Embryonic facial prominence (tissue), 1 donor: ENCODE measurements around the gene CFD.
"Not testable (repeated sequence)": the region's sequence is repeated elsewhere in the genome, so short reads cannot be mapped to it uniquely, and the experiment has no call there.

Source experiments
- DNase-seq: peaks from one replicate; pipeline ENCODE4 v3.0.0-alpha.2; 2016; ENCODE audit errors: extremely low spot score

CFD gene

GRCh38 chr19:858868-859843, at the start of gene CFD:
TSS of gene CFD (plus strand) at chr19:859664. CDS start at chr19:859690, 26 bp downstream.
- DNase-seq = no peak

- DNase-seq = no peak
These were observed 49.2 kb upstream of the CFD start for GRCh38 chr19:810077-810855.

DNA sequence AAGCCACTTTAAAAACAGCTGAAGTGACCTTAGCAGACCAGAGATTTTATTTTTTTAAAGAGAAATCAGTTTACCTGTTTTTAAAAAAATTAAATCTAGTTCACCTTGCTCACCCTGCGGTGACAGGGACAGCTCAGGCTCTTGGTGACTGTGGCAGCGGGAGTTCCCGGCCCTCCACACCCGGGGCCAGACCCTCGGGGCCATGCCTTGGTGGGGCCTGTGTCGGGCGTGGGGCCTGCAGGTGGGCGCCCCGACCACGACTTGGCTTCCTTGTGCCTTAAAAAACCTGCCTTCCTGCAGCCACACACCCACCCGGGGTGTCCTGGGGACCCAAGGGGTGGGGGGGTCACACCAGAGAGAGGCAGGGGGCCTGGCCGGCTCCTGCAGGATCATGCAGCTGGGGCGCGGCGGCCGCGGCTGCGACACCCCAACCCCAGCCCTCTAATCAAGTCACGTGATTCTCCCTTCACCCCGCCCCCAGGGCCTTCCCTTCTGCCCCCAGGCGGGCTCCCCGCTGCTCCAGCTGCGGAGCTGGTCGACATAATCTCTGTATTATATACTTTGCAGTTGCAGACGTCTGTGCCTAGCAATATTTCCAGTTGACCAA, 48.5 kb upstream of the CFD start:
- DNase-seq = no peak

- DNase-seq = no peak
These were observed 47.9 kb upstream of the CFD start for GRCh38 chr19:811506-812048.

GRCh38 chr19:812049-812746, 47.3 kb upstream of the CFD start:
- no peak for DNase-seq

- DNase-seq = no peak
These were observed 46.7 kb upstream of the CFD start for GRCh38 chr19:812747-813218.

- DNase-seq = no peak
These were observed 46.0 kb upstream of the CFD start for GRCh38 chr19:813219-814151.

DNA sequence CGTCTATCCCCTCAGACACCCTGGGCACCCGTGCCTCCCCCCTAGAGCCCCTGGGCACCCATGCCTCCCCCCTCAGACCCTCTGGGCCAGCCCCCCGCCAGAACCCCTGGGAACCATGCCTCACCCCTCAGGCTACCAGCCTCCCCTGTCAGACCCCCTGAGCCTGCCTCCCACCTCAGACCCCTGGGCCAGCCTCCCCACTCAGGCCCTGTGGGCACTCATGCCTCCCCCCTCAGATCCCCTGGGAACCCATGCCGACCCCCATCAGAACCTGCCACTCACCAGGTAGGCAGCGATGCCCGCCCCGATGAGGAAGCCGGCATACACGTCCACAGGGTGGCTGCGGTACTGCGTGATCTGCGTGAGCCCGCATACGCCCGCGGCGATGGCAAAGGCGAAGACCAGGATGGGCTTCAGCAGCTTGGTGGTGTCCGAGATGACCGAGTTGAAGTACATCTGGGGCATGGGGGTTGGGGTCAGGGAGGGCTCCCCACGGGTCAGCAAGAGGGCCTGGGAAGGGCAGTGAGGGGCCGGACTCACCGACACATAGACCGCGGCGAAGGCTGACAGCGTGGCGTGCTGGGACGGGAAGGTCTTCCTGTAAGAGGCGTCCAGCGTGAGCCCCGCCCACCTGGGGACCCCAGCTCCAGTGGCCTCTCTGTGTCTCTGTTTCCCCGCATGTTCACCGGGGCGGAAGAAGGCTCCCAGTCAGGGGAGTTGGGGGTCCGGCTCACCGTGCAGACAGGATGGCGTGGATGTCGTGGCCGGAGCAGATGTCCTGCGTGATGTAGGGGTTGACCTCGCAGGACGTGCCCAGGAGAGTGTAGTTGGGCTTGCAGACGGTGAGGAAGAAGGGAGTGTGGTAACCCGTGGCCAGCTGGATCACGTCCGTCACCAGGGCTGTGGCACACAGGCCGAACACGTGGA, 45.0 kb upstream of the CFD start:
- no peak for DNase-seq

- DNase-seq = no peak
These were observed 44.2 kb upstream of the CFD start for GRCh38 chr19:815079-815774.

- no peak for DNase-seq
These were observed 43.5 kb upstream of the CFD start for GRCh38 chr19:815775-816499.

DNA sequence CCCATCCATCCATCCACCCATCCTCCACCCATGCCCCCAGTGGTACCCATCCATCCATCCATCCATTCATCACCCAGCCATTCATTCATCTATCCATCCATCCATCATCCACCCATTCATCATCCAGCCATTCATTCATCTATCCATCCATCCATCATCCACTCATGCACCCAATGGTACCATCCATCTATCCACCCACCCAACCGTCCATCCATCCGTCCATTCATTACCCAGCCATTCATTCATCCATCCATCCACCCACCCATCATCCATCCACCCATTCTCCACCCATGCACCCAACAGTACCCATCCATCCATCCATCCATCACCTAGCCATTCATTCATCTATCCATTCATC, 43.0 kb upstream of the CFD start:
- DNase-seq = no peak

- not testable (repeated sequence) for DNase-seq
These were observed 39.3 kb upstream of the CFD start for GRCh38 chr19:820212-820611.

DNA sequence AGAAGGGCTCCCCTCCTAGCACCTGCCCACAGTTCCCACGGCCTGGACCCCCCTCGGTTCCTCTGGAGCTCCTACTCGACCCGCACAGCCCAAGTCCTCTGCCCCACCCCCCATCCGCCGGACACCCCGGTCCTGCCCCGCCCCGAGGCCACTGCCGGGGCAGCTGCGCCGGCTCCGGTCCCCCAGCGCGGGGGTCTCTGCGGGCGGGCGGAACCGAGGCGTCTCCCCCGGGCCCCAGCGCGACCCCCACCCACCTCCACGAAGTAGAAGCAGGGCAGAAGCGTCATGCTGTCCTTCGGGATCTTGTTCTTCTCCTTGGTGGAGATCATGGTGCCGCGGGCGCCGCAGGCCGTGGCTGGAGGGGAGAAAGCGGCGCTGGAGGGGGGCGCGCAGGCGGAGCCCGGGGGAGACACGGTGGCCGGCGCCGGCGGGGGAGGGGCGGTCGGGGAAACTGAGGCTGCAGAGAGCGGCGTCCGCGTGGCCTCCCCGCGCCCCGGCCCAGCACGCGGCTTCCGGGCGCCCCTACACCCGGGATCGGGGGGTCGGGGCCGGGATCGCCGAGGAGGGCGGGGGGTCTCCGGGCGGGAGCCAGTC, 38.1 kb upstream of the CFD start:
- DNase-seq = no peak

DNA sequence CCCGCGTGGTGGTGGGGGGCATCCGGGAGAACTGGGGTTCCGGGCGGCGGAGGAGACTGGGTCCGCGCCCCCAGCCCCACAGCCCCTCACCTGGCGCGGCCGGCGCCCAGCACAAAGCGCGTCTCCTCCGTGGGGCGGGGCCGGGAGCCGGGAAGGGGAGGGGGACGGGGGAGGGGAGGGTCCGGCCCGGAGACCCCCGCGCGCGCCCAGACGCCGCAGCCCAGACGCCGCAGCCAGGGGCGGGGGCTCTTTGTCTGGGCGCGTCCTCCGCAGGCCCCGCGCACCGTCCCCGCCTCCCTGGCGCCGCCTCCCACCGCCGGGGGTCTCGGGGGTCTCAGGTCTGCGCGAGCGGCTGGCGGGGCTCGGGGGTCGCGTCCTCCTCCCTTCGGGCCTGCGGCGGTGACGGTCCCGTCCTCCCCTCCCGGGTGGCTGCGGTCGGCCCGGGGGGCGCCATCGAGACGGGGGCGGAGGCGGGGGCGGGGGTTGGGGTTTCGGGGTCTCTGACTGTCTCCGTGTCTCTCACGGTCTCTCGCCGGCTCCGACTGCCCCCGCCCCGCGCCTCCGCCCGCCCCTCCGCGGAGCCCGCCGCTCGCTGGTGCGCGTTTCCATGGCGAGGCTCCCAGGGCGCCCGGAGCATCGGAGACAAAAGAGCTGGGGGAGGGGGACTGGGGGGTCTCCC, 37.5 kb upstream of the CFD start, which contains the start of gene PLPPR3:
PLPPR3 (minus strand) TSS at position 131 of the 679 bp plus-strand sequence. CDS start 396 bp downstream, outside the sequence.
- no peak for DNase-seq

DNA sequence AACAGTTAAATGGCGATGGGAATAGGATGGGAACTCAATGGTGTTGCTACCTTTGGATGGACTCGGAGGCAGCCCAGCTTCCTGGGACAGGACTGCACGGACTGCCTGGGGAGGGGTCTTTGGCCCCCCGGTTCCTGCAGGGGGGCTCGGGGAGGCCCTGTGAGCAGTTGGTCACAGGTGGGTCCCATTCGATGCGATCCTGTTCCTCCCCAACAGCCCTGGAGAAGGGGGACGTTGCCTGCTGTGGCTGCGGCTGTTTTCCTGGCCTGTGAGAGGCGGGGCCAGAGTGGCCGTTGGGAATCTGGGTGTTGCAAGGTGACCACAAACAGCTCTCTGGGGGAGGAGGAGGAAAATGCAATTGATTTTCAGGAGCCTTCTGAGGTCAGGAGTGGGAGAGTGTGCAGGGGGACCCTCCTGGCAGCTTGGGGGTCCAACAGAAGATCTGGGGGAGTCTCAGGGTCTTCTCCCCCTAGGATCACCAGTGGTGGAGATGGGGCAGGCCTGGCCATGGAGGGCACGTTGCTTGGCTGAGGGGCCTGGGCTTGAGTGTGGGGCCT, 35.8 kb upstream of the CFD start:
- DNase-seq = no peak

DNA sequence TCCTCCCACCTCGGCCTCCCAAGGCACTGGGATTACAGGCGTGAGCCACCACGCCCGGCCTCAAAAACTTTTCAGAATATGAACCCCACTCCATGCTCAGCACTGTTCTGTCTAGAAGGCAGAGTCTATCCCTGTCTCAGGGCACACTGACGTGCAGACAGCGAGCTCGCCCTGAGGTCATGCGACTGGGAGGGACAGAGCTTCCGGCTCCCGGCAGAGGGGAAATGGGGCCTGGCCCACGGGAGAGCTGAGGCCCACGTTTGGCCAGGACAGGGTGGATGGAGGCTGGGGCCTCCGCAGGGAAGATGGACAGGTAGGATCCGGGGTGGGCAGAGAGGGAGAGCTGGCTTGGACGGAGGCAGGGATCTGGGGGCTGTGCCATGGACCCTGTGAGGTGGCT, 34.6 kb upstream of the CFD start:
- no peak for DNase-seq
